Measurements from ENCODE around the gene CRYBG1. TPM values are rescaled to one million over a fixed set of nuclear protein-coding genes. Genes with fewer than 3 reads are reported as not detected.

CRYBG1 gene
- total and polyA plus RNA-seq, 2 of the 13 experiments (the other 11 are each of a cell fraction or from before 2014, with no cell fraction given), result 10.1 to 21.9 TPM

GRCh38 chr6:106525882-106526275 lies 165.4 kb downstream of the CRYBG1 start:
- Histone ChIP-seq H3K4me2 (ENCODE audit: low read depth, low read length) (no peak overlapping the region), H3K36me3 (replicated peaks in 1 of 2; ENCODE audit: control insufficient read depth in 1 of 2, insufficient read depth in 2 of 2, low read length in 2 of 2) (peaks cover 2 to 40% of the 10 kb centered on the region in 2 experiments; a peak in 4 of 5 replicates), H4K20me1 (ENCODE audit: insufficient read depth, low read length) (no peaks in the 10 kb centered on the region), H2AFZ (ENCODE audit: low read length) (no peak overlapping the region), H3K79me2 (ENCODE audit: insufficient read depth, low read length) (peaks cover 14% of the 10 kb centered on the region), H3K9ac (ENCODE audit: insufficient read depth, low read depth, low read length) (no peak overlapping the region), H3K9me3 (ENCODE audit: low read length) (no peaks in the 10 kb centered on the region), H3K4me1 (ENCODE audit: insufficient read depth, low read length) (peaks cover 14% of the 10 kb centered on the region; the same call in 1 of the 2 replicates), H3K27me3 (ENCODE audit: control insufficient read depth in 1 of 2, insufficient read depth in 2 of 2, low read length in 2 of 2) (no peaks in the 10 kb centered on the region), H3K4me3 (replicated peaks in 1 of 3; ENCODE audit: insufficient read depth in 1 of 3, low read depth in 2 of 3, low read length in 3 of 3) (no peak overlapping the region), H3K27ac (ENCODE audit: extremely low read length, insufficient read depth, low read length) (no peak overlapping the region)
- 95% methylated on average over 1 of the region's 1 CpG for WGBS (ENCODE audit: low lambda C conversion rate)
- no TSS peak for BruUV-seq (replicated peaks)
- CTCF ChIA-PET (ENCODE audit: low intra/inter-chr PET ratio, low total read pairs), result no interaction called here
- in situ Hi-C loops (cut with HindIII; ENCODE audit: extremely low pct_ligation_motif_present, low pct_unique_long_range_greater_than_20kb), result no loop called here
- DNase-seq (ENCODE audit: low spot score) (no peak), ATAC-seq (no peak), FAIRE-seq (no peak)
- POLR2A ChIA-PET, result no interaction called here
- TF ChIP-seq MAFF (IDR thresholded peaks at IDR 0.05; ENCODE audit: low read depth, low read length) (peak; percentile 96), MAFK (conservative IDR thresholded peaks at IDR 0.05 in 1 of 2, IDR thresholded peaks at IDR 0.05 in 1 of 2; ENCODE audit: low read length in 2 of 2) (peak; percentile 95 to 98), ZSCAN21 (CRISPR knock-in tag; IDR thresholded peaks at IDR 0.05; ENCODE audit: borderline replicate concordance) (no peak)
- intact Hi-C loops (cut with micrococcal nuclease; ENCODE audit: unreplicated experiment), result no loop called here

GRCh38 chr6:106527117-106527516 lies 166.6 kb downstream of the CRYBG1 start:
- WGBS (ENCODE audit: low lambda C conversion rate), result 93% methylated on average over 2 of the region's 2 CpGs
- no peak overlapping the region for H3K4me3 ChIP-seq (replicated peaks in 1 of 3; ENCODE audit: insufficient read depth in 1 of 3, low read depth in 2 of 3, low read length in 3 of 3)
- no peak overlapping the region for H2AFZ ChIP-seq (ENCODE audit: low read length)
- ChIA-PET CTCF (ENCODE audit: low intra/inter-chr PET ratio, low total read pairs) (no interaction called here), POLR2A (no interaction called here)
- no peaks in the 10 kb centered on the region for H4K20me1 ChIP-seq (ENCODE audit: insufficient read depth, low read length)
- no peak overlapping the region for H3K27ac ChIP-seq (ENCODE audit: extremely low read length, insufficient read depth, low read length)
- no peak for FAIRE-seq
- peaks cover 3 to 41% of the 10 kb centered on the region in 2 experiments; a peak in 4 of 5 replicates for H3K36me3 ChIP-seq (replicated peaks in 1 of 2; ENCODE audit: control insufficient read depth in 1 of 2, insufficient read depth in 2 of 2, low read length in 2 of 2)
- H3K9me3 ChIP-seq (ENCODE audit: low read length), result no peaks in the 10 kb centered on the region
- no peak overlapping the region for H3K9ac ChIP-seq (ENCODE audit: insufficient read depth, low read depth, low read length)
- intact Hi-C loops (cut with micrococcal nuclease; ENCODE audit: unreplicated experiment) (no loop called here), in situ Hi-C loops (cut with HindIII; ENCODE audit: extremely low pct_ligation_motif_present, low pct_unique_long_range_greater_than_20kb) (no loop called here)
- H3K79me2 ChIP-seq (ENCODE audit: insufficient read depth, low read length), result peaks cover 6% of the 10 kb centered on the region
- peaks cover 6% of the 10 kb centered on the region; the same call in 1 of the 2 replicates for H3K4me1 ChIP-seq (ENCODE audit: insufficient read depth, low read length)
- BruUV-seq (replicated peaks), result no TSS peak
- no peak for ATAC-seq
- no peak for DNase-seq (ENCODE audit: low spot score)
- H3K27me3 ChIP-seq (ENCODE audit: control insufficient read depth in 1 of 2, insufficient read depth in 2 of 2, low read length in 2 of 2), result no peaks in the 10 kb centered on the region
- no peak overlapping the region for H3K4me2 ChIP-seq (ENCODE audit: low read depth, low read length)
- TF ChIP-seq ZNF292 (CRISPR knock-in tag; IDR thresholded peaks at IDR 0.05; ENCODE audit: borderline replicate concordance, low read depth) (no peak), ZBTB7A (CRISPR knock-in tag; IDR thresholded peaks at IDR 0.05) (no peak), MBD4 (IDR thresholded peaks at IDR 0.05; ENCODE audit: borderline replicate concordance, low read length) (no peak), PAXIP1 (CRISPR knock-in tag; conservative IDR thresholded peaks at IDR 0.05) (no peak), HBP1 (CRISPR knock-in tag; IDR thresholded peaks at IDR 0.05; ENCODE audit: low read depth) (no peak), SOX13 (IDR thresholded peaks at IDR 0.05) (no peak), SOX13 (CRISPR knock-in tag; conservative IDR thresholded peaks at IDR 0.05 in 1 of 2, IDR thresholded peaks at IDR 0.05 in 1 of 2) (no peak), GATAD2A (CRISPR knock-in tag; IDR thresholded peaks at IDR 0.05) (no peak), ZFP37 (CRISPR knock-in tag; IDR thresholded peaks at IDR 0.05; ENCODE audit: borderline replicate concordance) (no peak)
- TF ChIP-seq, protein P1, sequence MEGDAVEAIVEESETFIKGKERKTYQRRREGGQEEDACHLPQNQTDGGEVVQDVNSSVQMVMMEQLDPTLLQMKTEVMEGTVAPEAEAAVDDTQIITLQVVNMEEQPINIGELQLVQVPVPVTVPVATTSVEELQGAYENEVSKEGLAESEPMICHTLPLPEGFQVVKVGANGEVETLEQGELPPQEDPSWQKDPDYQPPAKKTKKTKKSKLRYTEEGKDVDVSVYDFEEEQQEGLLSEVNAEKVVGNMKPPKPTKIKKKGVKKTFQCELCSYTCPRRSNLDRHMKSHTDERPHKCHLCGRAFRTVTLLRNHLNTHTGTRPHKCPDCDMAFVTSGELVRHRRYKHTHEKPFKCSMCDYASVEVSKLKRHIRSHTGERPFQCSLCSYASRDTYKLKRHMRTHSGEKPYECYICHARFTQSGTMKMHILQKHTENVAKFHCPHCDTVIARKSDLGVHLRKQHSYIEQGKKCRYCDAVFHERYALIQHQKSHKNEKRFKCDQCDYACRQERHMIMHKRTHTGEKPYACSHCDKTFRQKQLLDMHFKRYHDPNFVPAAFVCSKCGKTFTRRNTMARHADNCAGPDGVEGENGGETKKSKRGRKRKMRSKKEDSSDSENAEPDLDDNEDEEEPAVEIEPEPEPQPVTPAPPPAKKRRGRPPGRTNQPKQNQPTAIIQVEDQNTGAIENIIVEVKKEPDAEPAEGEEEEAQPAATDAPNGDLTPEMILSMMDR (CRISPR knock-in tag; IDR thresholded peaks at IDR 0.05), result no peak
